ENCODE measurements around the gene OCRL. TPM values are rescaled to one million over a fixed set of nuclear protein-coding genes. Genes with fewer than 3 reads are reported as not detected.

The OCRL gene
- total and polyA plus RNA-seq, 2 experiments from 2014 or later, result 3.9 to 16.5 TPM

GRCh38 chrX:129530410-129530809, 9.6 kb upstream of the OCRL start:
- H3K36me3 Mint-ChIP-seq (ENCODE audit: low read depth), result no peaks in the 10 kb centered on the region
- no peaks in the 10 kb centered on the region for H3K9me3 Mint-ChIP-seq
- Histone ChIP-seq H3K27ac (ENCODE audit: low read depth) (no peak overlapping the region), H4K20me1 (replicated peaks; ENCODE audit: insufficient read depth) (no peaks in the 10 kb centered on the region), H3K9me2 (ENCODE audit: insufficient read depth) (no peaks in the 10 kb centered on the region), H2AFZ (no peak overlapping the region), H3F3A (replicated peaks; ENCODE audit: low read depth) (no peaks in the 10 kb centered on the region), H3K36me3 (ENCODE audit: insufficient read depth) (no peaks in the 10 kb centered on the region), H3K4me2 (no peak overlapping the region), H3K4me3 (no peak overlapping the region), H3K4me1 (ENCODE audit: insufficient read depth) (no peaks in the 10 kb centered on the region), H3K27me3 (ENCODE audit: insufficient read depth) (no peaks in the 10 kb centered on the region), H3K79me2 (replicated peaks; ENCODE audit: insufficient read depth) (no peaks in the 10 kb centered on the region)
- peaks cover 3% of the 10 kb centered on the region for H3K27me3 Mint-ChIP-seq (ENCODE audit: insufficient read depth, low read depth, poor library complexity)
- no peak overlapping the region for H3K27ac Mint-ChIP-seq
- H3K4me3 Mint-ChIP-seq, result no peak overlapping the region
- TF ChIP-seq EZH2 (IDR thresholded peaks at IDR 0.05; ENCODE audit: low read depth, unreplicated experiment) (no peak), ZNF114 (CRISPR knock-in tag; IDR thresholded peaks at IDR 0.05) (no peak), ZNF331 (CRISPR knock-in tag; IDR thresholded peaks at IDR 0.05; ENCODE audit: low read depth) (no peak), POLR2AphosphoS5 (IDR thresholded peaks at IDR 0.05; ENCODE audit: low read depth) (no peak), REST (IDR thresholded peaks at IDR 0.05; ENCODE audit: unreplicated experiment) (no peak), JUNB (IDR thresholded peaks at IDR 0.05; ENCODE audit: unreplicated experiment) (no peak), CTCF (conservative IDR thresholded peaks at IDR 0.05; ENCODE audit: low read depth in 2 of 2) (no peak), NANOG (IDR thresholded peaks at IDR 0.05; ENCODE audit: borderline replicate concordance) (no peak), STAT1 (IDR thresholded peaks at IDR 0.05; ENCODE audit: unreplicated experiment) (no peak), CREB1 (CRISPR knock-in tag; IDR thresholded peaks at IDR 0.05; ENCODE audit: low read depth) (no peak), ETS1 (IDR thresholded peaks at IDR 0.05) (no peak), EZH2phosphoT487 (IDR thresholded peaks at IDR 0.05; ENCODE audit: unreplicated experiment) (no peak), ZNF462 (CRISPR knock-in tag; IDR thresholded peaks at IDR 0.05) (no peak)
- no peak for ATAC-seq
- DNase-seq (ENCODE audit: low spot score), result no peak
- no peaks in the 10 kb centered on the region; the same call in 2 of the 3 replicates for H3K4me1 Mint-ChIP-seq
